HCT116 (cell line): Measurements from ENCODE around the gene PDE6G. TPM values are rescaled to one million over a fixed set of nuclear protein-coding genes. Genes with fewer than 3 reads are reported as not detected.
"Not testable (repeated sequence)": the region's sequence is repeated elsewhere in the genome, so short reads cannot be mapped to it uniquely, and the experiment has no call there.

ENCODE experiments used
- ATAC-seq: fragments of 200-7000 bp; cut with Tn5 transposase; 2 replicates; pipeline ENCODE4 v1.9.1; 2020; ENCODE audit warnings: mild to moderate bottlenecking, moderate library complexity
- BruUV-seq: library from RNA; stranded (reverse); fragments of 400-500 nt; replicated peaks from 2 replicates; lab custom pipeline; 2021; lab: Mats Ljungman, UMichigan
- CTCF ChIA-PET: fragments of 300-600 bp; sonication (Branson Sonifier 250); formaldehyde crosslinking; loops from one replicate; lab custom pipeline; 2021; ENCODE audit warnings: antibody characterized with exemption; lab: Charles Lee
- POLR2A ChIA-PET: fragments of 300-600, 350-600 bp; sonication (Branson Sonifier 250); formaldehyde crosslinking; loops from one replicate; lab custom pipeline; 2021; ENCODE audit warnings: antibody characterized with exemption; lab: Charles Lee
- RAD21 ChIA-PET, 2 experiments: fragments of 300-600 bp; sonication (Branson Sonifier 250); formaldehyde crosslinking; loops; one replicate each; lab custom pipeline; 2023; ENCODE audit warnings: low total read pairs in 2 of 2; ENCODE audit not compliant: uncharacterized antibody in 2 of 2, unreplicated experiment in 2 of 2, low non-redundant PET in 1 of 2; lab: Charles Lee
- DNase-seq: peaks from one replicate; pipeline ENCODE4 v3.0.0-alpha.2; 2010; ENCODE audit warnings: low read depth, low spot score
- H2AFZ ChIP-seq: fragments of 200-600 bp; shearing (Covaris generic), sonication (generic); 2 replicates; pipeline ENCODE4 v1.6.1; 2017; ENCODE audit warnings: low read depth, mixed run types, mixed read lengths, antibody characterized with exemption, low read length; ENCODE audit not compliant: poor library complexity, severe bottlenecking
- H3K27ac ChIP-seq: 2 replicates; pipeline ENCODE4 v1.5.1; 2012; ENCODE audit warnings: low read depth, low read length
- H3K27me3 ChIP-seq: fragments of 200-600 bp; sonication (generic); 2 replicates; pipeline ENCODE4 v1.6.1; 2016; ENCODE audit warnings: mixed run types, low read length, mixed read lengths; ENCODE audit not compliant: insufficient read depth
- H3K36me3 ChIP-seq, 2 experiments: fragments of 200-500 bp in 1 of 2; fragments of 200-600 bp in 1 of 2; sonication (Bioruptor generic) in 1 of 2; sonication (generic) in 1 of 2; 2 replicates each; pipeline versions ENCODE4 v1.5.1 to v1.6.1; 2014 to 2016; ENCODE audit warnings: low read length in 2 of 2, inconsistent platforms in 1 of 2, mixed read lengths in 1 of 2, mixed run types in 1 of 2; ENCODE audit not compliant: insufficient read depth in 2 of 2, control insufficient read depth in 1 of 2
- H3K4me1 ChIP-seq, 2 experiments: fragments of 200-600 bp in 1 of 2; sonication (generic) in 1 of 2; 2 replicates each; pipeline versions ENCODE4 v1.5.1 to v1.6.1; 2012 to 2017; ENCODE audit warnings: low read length in 2 of 2, inconsistent platforms in 1 of 2, mild to moderate bottlenecking in 1 of 2, mixed read lengths in 1 of 2, mixed run types in 1 of 2, moderate library complexity in 1 of 2; ENCODE audit not compliant: insufficient read depth in 2 of 2, control insufficient read depth in 1 of 2
- H3K4me2 ChIP-seq: fragments of 200-600 bp; sonication (generic); 2 replicates; pipeline ENCODE4 v1.6.1; 2017; ENCODE audit warnings: mixed run types, low read length, mixed read lengths
- H3K4me3 ChIP-seq, 2 experiments: fragments of 200-600 bp in 1 of 2; sonication (generic) in 1 of 2; replicated peaks in 1 of 2; 2 replicates each; pipeline ENCODE4 v1.5.1; 2011 to 2016; ENCODE audit warnings: low read length in 2 of 2, control low read depth in 1 of 2, low read depth in 1 of 2, mild to moderate bottlenecking in 1 of 2, mixed read lengths in 1 of 2, mixed run types in 1 of 2
- H3K79me2 ChIP-seq: fragments of 200-600 bp; sonication (generic); 2 replicates; pipeline ENCODE4 v1.6.1; 2017; ENCODE audit warnings: mild to moderate bottlenecking, mixed run types, low read length, moderate library complexity, mixed read lengths; ENCODE audit not compliant: insufficient read depth
- H3K9ac ChIP-seq: fragments of 200-600 bp; sonication (generic); 2 replicates; pipeline ENCODE4 v1.6.1; 2016; ENCODE audit warnings: low read length, mixed read lengths
- H3K9me2 ChIP-seq: fragments of 200-600 bp; sonication (generic), shearing (Covaris generic); 2 replicates; pipeline ENCODE4 v1.6.1; 2017; ENCODE audit warnings: mixed run types, mild to moderate bottlenecking, moderate library complexity; ENCODE audit not compliant: insufficient read depth
- H3K9me3 ChIP-seq, 2 experiments: fragments of 200-500 bp in 1 of 2; fragments of 200-600 bp in 1 of 2; sonication (Bioruptor generic) in 1 of 2; sonication (generic) in 1 of 2; 2 replicates each; pipeline ENCODE4 v1.6.1; 2014 to 2017; ENCODE audit warnings: low read length in 2 of 2, mixed read lengths in 2 of 2, inconsistent platforms in 1 of 2, low read depth in 1 of 2, mild to moderate bottlenecking in 1 of 2, mixed run types in 1 of 2, moderate library complexity in 1 of 2; ENCODE audit not compliant: control insufficient read depth in 1 of 2, insufficient read depth in 1 of 2
- H4K20me1 ChIP-seq: fragments of 200-600 bp; sonication (generic), shearing (Covaris generic); 2 replicates; pipeline ENCODE4 v1.6.1; 2017; ENCODE audit warnings: mixed run types, mild to moderate bottlenecking, moderate library complexity; ENCODE audit not compliant: insufficient read depth
- POLR2AphosphoS5 ChIP-seq: IDR thresholded peaks from 2 replicates; pipeline ENCODE4 v1.6.1; 2011; ENCODE audit warnings: mild to moderate bottlenecking, low read depth, low read length, moderate library complexity
- YY1 ChIP-seq: IDR thresholded peaks from 2 replicates; pipeline ENCODE4 v1.6.1; 2011; ENCODE audit warnings: low read length, low read depth, moderate library complexity, mild to moderate bottlenecking; ENCODE audit not compliant: insufficient replicate concordance; ENCODE audit errors: extremely low read depth
- intact Hi-C: fragments of 100-400 bp; cut with micrococcal nuclease; formaldehyde crosslinking; loops from 2 replicates; pipeline ENCODE4 v1.10.0; 2022
- total RNA-seq: library from RNA; stranded (reverse); gene quantifications from one replicate; pipeline ENCODE4 v1.2.1, GENCODE V29; 2021; ENCODE audit not compliant: unreplicated experiment
- TF ChIP-seq, protein P1 (sequence below), 3 experiments: fragments of 200-600 bp in 1 of 3; sonication (generic) in 1 of 3; IDR thresholded peaks in 2 of 3; conservative IDR thresholded peaks in 1 of 3; 2 replicates each; pipeline ENCODE4 v1.5.1; 2012 to 2017; ENCODE audit warnings: low read depth in 2 of 3, low read length in 2 of 3, antibody characterized with exemption in 1 of 3, borderline replicate concordance in 1 of 3, control low read depth in 1 of 3, mild to moderate bottlenecking in 1 of 3, mixed read lengths in 1 of 3, mixed run types in 1 of 3, moderate library complexity in 1 of 3; ENCODE audit not compliant: insufficient read depth in 1 of 3

The PDE6G gene
- total RNA-seq, 1 experiment from 2014 or later = not detected

GRCh38 chr17:81675515-81676221 is 19.3 kb upstream of the PDE6G start:
- H3K27ac ChIP-seq, H4K20me1 ChIP-seq, H3K27me3 ChIP-seq, H3K9me3 ChIP-seq, H3K9me2 ChIP-seq, DNase-seq, intact Hi-C loops, BruUV-seq, H3K9ac ChIP-seq, H3K4me1 ChIP-seq, H3K4me3 ChIP-seq, H3K4me2 ChIP-seq, H2AFZ ChIP-seq: not testable (repeated sequence)
- ATAC-seq = peak; percentile 28; the same call in 1 of the 2 replicates
- POLR2A ChIA-PET = interaction anchor here (1.2 to 1.4 kb wide), 2 partner anchors 8 to 9 kb away, joined by 5 to 9 read pairs; partner anchors contain the start of genes ARL16, CCDC137, HGS and OXLD1
- TF ChIP-seq, protein P1, sequence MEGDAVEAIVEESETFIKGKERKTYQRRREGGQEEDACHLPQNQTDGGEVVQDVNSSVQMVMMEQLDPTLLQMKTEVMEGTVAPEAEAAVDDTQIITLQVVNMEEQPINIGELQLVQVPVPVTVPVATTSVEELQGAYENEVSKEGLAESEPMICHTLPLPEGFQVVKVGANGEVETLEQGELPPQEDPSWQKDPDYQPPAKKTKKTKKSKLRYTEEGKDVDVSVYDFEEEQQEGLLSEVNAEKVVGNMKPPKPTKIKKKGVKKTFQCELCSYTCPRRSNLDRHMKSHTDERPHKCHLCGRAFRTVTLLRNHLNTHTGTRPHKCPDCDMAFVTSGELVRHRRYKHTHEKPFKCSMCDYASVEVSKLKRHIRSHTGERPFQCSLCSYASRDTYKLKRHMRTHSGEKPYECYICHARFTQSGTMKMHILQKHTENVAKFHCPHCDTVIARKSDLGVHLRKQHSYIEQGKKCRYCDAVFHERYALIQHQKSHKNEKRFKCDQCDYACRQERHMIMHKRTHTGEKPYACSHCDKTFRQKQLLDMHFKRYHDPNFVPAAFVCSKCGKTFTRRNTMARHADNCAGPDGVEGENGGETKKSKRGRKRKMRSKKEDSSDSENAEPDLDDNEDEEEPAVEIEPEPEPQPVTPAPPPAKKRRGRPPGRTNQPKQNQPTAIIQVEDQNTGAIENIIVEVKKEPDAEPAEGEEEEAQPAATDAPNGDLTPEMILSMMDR (IDR thresholded peaks at IDR 0.05 in 2 of 3, conservative IDR thresholded peaks at IDR 0.05 in 1 of 3; ENCODE audit: borderline replicate concordance in 1 of 3, insufficient read depth in 1 of 3, low read depth in 2 of 3, low read length in 2 of 3) = peak in 2 of 3 experiments; percentile 51 to 60; a peak in 4 of 6 replicates
- RAD21 ChIA-PET = interaction anchor here (0.6 to 1.0 kb wide), 3 partner anchors 8 to 119 kb away, joined by 3 to 5 read pairs (median 3); partner anchors contain the start of genes ARL16 (in 1 of the 2) and HGS (in 1 of the 2)
- CTCF ChIA-PET = interaction anchor here (0.6 to 2.1 kb wide), 8 partner anchors 8 to 347 kb away, joined by 3 to 8 read pairs (median 3); partner anchors contain the start of genes ARL16, CENPX, HGS and LRRC45
- Histone ChIP-seq H3K36me3 (peaks cover 22 to 34% of the 10 kb centered on the region in 2 experiments), H3K79me2 (peaks cover 21% of the 10 kb centered on the region; the same call in 1 of the 2 replicates)

GRCh38 chr17:81673561-81674258 is 17.4 kb upstream of the PDE6G start:
- Histone ChIP-seq H4K20me1 (no peaks in the 10 kb centered on the region), H3K79me2 (peaks cover 40% of the 10 kb centered on the region), H3K36me3 (peaks cover 34 to 51% of the 10 kb centered on the region in 2 experiments), H3K4me3 (no peak overlapping the region), H3K4me1 (no peaks in the 10 kb centered on the region), H2AFZ (no peak overlapping the region), H3K27me3 (no peaks in the 10 kb centered on the region), H3K27ac (no peak overlapping the region), H3K9ac (no peak overlapping the region), H3K4me2 (no peak overlapping the region), H3K9me3 (no peaks in the 10 kb centered on the region), H3K9me2 (no peaks in the 10 kb centered on the region)
- no peak for DNase-seq
- BruUV-seq = no TSS peak
- POLR2A ChIA-PET = no interaction called here
- RAD21 ChIA-PET = no interaction called here
- TF ChIP-seq YY1 (no peak), POLR2AphosphoS5 (0 out of 2 replicates have a peak, but pooled peaks have one; percentile 15)
- intact Hi-C loops = no loop called here
- no peak for ATAC-seq
- CTCF ChIA-PET = interaction anchor here (0.6 to 2.1 kb wide), 2 partner anchors 10 to 353 kb away, joined by 3 to 8 read pairs; partner anchors contain the start of genes ARL16 and HGS
